AG04449 (cell line): ENCODE measurements around the gene PNMA1.

Source experiments
- CTCF ChIA-PET: fragments of 350-600 bp; formaldehyde crosslinking; extraction: SDS; loops from one replicate; lab custom pipeline; 2021; ENCODE audit warnings: antibody characterized with exemption; lab: Yijun Ruan, JAX
- POLR2A ChIA-PET: fragments of 400-600, 350-600 bp; formaldehyde crosslinking; extraction: SDS; loops from one replicate; lab custom pipeline; 2020; ENCODE audit warnings: antibody characterized with exemption, inconsistent platforms; lab: Yijun Ruan, JAX
- DNase-seq: peaks from one replicate; pipeline ENCODE4 v3.0.0-alpha.2; 2010; ENCODE audit warnings: low read depth, low spot score
- H3K4me3 ChIP-seq: 2 replicates; pipeline ENCODE4 v1.5.1; 2011; ENCODE audit warnings: low read depth, mild to moderate bottlenecking, control low read depth, low read length
- TF ChIP-seq, protein P1 (sequence below): IDR thresholded peaks from one replicate; pipeline ENCODE4 v1.5.1; 2011; ENCODE audit warnings: mild to moderate bottlenecking, moderate library complexity, low read length, control low read depth, inconsistent platforms; ENCODE audit not compliant: insufficient read depth; ENCODE audit errors: missing control alignments

PNMA1 gene

DNA sequence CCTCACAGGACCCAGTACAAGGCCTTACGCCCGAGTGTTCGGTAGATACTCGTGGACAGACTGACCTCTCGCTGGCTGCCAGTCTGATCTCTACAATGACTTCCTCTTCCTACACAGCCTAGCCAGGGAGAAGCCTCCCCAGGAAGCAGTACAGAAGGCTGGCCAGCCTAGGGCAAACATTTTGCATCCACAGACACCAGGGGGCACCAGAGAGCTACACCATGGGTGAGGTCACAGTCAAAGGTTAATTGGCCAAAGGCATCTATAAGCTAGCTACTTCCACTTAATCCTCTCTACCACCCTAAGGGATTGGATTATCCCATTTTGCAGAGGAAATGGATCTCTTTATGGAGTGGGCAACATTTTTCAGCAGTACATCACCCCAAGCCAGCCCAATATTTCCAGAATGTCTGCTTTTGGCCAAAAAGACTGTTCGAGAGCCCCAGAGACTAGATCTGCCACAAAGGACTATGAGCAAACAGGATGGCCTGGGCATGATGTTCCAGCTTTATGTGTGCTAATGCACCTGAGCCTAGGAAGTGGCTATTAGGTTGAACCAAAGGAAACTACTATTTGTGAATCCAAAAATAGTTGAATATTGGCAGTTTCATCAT is 14.6 kb upstream of the PNMA1 start:
- DNase-seq, result no peak
- TF ChIP-seq, protein P1, sequence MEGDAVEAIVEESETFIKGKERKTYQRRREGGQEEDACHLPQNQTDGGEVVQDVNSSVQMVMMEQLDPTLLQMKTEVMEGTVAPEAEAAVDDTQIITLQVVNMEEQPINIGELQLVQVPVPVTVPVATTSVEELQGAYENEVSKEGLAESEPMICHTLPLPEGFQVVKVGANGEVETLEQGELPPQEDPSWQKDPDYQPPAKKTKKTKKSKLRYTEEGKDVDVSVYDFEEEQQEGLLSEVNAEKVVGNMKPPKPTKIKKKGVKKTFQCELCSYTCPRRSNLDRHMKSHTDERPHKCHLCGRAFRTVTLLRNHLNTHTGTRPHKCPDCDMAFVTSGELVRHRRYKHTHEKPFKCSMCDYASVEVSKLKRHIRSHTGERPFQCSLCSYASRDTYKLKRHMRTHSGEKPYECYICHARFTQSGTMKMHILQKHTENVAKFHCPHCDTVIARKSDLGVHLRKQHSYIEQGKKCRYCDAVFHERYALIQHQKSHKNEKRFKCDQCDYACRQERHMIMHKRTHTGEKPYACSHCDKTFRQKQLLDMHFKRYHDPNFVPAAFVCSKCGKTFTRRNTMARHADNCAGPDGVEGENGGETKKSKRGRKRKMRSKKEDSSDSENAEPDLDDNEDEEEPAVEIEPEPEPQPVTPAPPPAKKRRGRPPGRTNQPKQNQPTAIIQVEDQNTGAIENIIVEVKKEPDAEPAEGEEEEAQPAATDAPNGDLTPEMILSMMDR, result peak; percentile 87
- ChIA-PET POLR2A (no interaction called here), CTCF (interaction anchor here (0.6 to 10.5 kb wide), 42 partner anchors 9 to 307 kb away, joined by 3 to 173 read pairs (median 4); partner anchors contain the start of genes PTGR2 and ZNF410)
- no peak overlapping the region for H3K4me3 ChIP-seq

DNA sequence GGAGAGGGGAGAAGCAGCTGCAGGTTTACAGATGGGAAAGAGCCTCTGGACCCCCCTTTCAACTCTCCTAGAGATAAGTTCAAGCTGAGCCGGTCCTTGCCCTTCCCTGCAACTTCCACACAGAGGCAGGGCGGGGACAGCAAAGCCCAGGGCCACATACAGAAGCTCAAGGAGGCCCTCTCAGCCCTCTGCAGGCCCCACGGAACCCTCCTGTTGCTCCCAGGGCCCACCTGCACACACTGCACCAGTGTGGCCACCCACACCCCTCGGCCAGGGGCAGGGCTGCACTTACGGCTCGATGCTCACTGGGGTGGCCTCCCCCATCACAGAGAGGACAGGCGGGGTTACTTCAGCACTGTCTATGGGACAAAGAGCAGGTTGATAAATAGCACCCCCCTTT is 13.0 kb upstream of the PNMA1 start:
- TF ChIP-seq, protein P1, result no peak
- CTCF ChIA-PET, result interaction anchor here (1.1 to 10.5 kb wide), 15 partner anchors 10 to 177 kb away, joined by 4 to 173 read pairs (median 13); partner anchors contain the start of gene PTGR2
- POLR2A ChIA-PET, result interaction anchor here (0.6 kb wide), 1 partner anchor 98 kb away, joined by 3 read pairs; no protein-coding TSS in a partner anchor
- no peak for DNase-seq
- no peak overlapping the region for H3K4me3 ChIP-seq

DNA sequence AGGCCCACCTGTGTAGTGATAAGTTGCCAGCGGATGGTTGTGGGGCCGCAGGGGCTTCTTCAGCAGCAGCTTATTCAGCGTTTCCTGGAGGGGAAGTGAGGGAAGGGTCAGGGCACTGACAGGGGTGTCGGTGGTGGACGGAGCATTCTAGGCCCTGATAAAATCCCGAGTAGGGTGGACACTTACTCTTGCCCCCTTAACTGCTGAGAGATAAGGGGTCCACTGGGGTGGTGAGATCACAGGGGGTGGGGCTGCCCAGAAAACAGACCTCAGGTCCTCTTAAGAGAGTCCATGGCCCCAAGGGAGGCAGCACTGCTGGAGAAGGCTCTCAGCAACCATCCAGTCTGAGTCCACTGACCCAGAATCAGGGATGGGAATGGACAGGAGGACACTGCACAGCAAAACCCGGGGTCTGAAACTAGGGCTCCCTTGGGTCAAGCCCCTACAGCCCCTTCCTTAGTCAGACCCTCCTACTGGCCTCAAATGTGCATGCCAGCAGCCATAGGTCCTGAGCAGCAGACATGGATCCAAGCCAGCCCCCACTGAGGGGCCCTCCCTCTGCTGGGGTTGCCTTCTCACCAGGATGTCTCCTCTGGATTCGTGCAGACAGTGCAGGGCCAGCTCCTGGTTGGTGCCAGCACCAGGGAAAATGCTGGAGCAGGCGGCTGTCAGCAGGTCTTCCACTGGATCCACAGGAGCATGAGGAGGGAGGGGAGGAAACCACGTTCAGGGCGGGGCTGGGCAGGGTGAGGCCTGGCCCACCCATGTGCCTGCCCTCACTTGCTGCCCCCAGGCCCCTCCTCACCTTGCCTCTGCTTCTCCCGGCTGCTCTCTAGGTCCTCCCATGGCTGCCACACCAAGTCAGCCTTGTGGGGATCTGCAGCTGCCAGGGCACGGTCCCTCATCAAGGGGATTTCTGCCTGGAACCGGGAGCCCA is 12.1 kb upstream of the PNMA1 start:
- ChIA-PET CTCF (interaction anchor here (1.2 to 10.5 kb wide), 10 partner anchors 8 to 313 kb away, joined by 3 to 173 read pairs (median 13); partner anchors contain the start of gene PTGR2), POLR2A (no interaction called here)
- no peak for DNase-seq
- no peak overlapping the region for H3K4me3 ChIP-seq
- TF ChIP-seq, protein P1, result no peak

DNA sequence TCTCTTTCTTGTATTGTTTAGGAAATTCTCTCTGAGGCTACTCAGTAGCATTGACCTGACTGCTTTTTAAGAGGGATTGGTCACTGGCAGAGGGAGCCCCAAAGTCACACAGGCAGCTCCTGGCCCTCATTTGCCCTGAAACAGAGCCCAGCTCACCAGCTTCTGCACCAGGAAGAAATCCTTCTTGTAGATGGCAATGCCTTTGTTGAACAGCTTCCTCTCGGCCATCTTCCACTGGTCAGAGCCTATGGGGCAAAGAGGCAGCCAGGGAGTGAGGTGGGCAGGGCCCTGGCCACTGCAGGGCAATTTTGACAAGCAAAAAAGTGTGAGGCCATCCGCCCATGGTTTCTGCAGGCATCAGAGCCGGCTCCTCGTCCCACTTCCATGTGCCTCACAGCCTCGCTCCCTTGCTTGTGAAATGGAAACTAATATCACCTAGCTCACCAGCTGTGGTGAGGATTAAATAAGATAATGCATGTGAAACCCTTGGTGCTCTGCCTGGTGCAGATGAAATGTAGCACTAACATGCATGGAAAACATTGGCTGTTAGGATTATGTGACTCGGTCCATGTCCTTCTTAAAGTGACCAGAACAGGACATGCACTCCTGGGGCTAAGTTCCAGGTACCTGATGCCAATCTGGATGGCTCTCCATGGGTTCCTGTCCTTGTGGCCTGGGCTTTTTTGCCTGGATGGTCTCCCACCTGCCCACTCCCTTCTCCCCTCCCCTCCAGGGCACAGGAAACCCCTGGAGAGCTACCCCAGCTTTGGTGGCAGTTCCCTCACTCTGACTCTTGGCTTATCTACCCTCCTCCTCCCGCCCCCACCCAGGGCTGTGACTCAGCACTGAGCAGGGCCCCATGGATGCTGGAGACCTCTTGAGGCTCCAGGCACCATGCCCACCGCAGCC is 11.2 kb upstream of the PNMA1 start:
- POLR2A ChIA-PET, result no interaction called here
- no peak overlapping the region for H3K4me3 ChIP-seq
- TF ChIP-seq, protein P1, result no peak
- no peak for DNase-seq
- CTCF ChIA-PET, result interaction anchor here (1.2 to 10.5 kb wide), 11 partner anchors 7 to 314 kb away, joined by 3 to 173 read pairs (median 4); partner anchors contain the start of gene PTGR2

DNA sequence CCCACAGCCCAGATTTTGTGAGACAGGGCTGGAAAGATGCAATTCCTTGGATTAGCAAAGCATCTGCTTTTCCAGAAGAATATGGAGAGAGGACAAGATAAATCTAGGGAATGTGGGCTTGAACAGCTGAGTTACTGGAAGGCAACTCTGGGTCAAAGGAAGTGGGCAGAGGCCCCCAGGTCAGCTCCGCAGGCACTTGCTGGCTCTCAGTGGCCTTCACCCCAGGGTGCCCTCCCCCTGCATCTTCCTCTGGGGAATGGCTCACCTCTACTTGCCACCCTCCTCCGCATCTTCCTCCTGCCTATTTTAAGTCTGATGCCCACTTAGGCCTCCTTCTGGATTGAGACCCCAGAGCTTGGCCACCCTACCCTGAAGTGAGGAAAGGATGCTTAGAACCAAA is 10.5 kb upstream of the PNMA1 start:
- ChIA-PET CTCF (interaction anchor here (1.2 to 10.5 kb wide), 11 partner anchors 8 to 314 kb away, joined by 3 to 173 read pairs (median 4); partner anchors contain the start of gene PTGR2), POLR2A (no interaction called here)
- no peak overlapping the region for H3K4me3 ChIP-seq
- TF ChIP-seq, protein P1, result no peak
- DNase-seq, result no peak
